GM21367 (cell line): Measurements from ENCODE around the gene BTBD9.

ENCODE experiments used
- ATAC-seq: cut with Tn5 transposase; IDR thresholded peaks from one replicate; pipeline ENCODE4 v1.9.1; 2021; ENCODE audit not compliant: unreplicated experiment

BTBD9 gene

DNA sequence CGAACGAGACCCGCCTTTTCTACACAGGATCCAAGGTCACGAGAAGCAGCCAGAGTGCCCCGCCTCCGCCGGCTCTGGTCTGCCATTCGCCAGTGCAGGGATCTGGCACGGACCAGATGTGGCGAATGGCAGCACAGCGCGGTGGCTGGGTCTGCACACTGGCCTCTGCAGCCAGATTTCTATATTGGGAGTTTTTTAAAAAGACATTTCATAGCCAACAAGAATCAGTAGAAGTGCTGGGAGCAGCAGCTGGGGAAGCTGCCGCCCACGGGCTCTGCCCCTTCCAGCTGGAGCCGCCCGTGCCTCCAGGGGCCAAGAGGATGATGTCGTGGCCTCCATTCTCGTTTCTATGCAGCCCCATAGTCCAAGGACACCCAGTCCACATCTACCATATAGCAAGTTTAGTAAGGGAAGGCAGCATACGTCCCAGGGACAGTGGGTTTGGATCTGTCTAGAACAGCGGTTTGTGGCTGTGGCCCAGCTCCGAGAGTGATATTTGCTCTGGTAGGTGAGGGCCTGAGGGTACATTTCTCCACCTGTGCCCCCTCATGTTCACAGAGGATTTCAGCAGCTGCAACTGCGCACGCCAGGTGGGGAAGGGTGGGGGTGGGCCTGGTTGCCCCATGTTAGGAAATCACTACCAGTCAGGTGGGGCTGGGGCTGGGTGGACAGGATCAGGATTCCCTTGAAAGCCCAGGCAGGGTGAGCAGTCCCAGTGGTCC is 486.5 kb downstream of the BTBD9 start:
- no peak for ATAC-seq

GRCh38 chr6:38152620-38153019 is 487.1 kb downstream of the BTBD9 start:
- no peak for ATAC-seq

DNA sequence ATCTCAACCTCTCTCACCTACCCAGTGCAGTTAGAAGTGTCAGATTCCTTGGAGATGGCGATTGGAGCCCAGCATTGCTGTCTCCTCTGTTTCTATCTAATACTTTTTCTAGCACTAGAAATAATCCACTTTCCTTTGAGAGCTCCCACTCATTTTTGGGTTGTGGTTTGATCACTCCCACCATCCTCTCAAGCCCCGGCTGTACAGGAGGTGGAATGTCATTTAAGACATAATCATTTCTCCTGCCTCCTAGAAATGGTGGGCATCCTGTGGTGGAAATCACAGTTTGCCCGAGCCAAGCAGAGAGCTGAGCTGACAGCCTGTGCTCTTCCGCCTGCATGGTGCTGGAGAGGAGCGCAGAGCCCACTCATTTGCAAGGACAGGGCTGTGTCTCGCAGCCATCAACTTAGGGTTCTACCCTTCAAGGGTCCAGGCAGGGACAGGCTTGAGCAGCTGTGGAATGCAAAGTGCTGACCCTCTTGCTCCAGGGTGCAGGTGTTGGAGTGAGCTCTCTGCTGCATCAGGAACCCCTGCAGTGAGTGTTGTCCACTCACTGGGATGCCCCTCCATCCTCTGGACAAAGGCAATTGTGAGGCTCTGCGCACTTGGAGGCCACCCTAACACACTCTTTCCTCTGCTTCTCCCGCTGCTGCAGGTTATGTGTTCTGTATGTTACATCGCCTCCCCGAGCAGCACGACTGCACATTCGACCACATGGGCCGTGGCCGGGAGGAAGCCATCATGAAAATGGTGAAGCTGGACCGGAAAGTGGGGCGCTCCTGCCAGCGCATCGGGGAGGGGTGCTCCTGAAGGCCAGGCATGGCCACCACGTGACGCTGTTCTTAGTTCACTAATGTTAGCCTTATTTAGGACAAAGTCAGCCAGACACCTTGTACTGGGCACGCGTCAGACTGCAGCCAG is 487.9 kb downstream of the BTBD9 start:
- no peak for ATAC-seq

DNA sequence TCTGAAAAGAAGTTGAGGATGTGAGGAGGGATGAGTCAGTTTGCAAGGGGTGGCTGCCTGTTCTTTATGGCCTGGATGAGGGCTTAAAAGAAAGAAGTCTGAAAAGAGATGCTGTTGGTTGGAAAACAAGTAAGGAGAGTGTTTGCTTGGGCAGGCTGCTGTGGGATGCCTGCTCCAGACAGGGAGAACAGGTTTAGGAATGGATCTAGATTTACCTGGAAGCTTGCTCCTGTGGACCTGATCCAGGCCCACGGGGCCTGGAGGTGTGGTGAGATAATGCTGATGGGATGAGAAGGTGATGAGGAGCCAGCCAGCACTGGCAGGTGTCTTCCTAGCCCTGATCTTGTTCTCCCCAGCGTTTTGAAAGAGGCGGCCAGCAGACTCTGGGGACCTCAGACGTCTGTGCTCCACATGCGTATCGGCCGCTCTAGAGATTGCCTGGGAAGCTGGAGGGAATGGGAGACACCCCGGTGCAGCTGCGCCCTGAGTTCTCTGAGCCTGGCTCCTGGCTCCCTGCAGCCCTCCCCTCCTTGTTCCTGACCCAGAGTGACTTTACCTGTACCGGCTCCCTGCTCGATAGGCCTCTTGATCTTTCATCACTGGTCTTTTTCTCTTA is 488.9 kb downstream of the BTBD9 start:
- ATAC-seq = no peak

- ATAC-seq = no peak
Observed at GRCh38 chr6:38150021-38150420, 489.7 kb downstream of the BTBD9 start.

DNA sequence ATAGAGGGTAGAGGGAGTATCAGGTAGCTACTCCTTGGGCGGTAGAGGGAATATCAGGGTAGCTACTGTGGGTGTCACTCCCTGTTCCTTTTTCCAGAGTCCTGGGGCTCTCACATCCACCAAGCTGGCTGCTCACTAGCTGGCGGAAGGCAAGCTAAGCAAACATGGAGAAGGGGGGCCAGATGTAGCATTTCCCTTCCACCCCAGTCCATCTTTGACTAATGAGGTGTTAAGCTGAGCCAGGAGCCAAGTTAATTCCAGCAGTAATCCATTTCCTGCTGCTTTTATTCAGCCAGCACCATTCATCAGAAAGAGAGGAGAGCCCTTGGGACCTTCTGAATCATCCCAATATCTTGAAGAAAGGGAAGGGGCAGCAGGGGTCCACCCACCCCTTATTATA is 490.2 kb downstream of the BTBD9 start:
- ATAC-seq = no peak

GRCh38 chr6:38148606-38149005 is 491.1 kb downstream of the BTBD9 start:
- no peak for ATAC-seq

DNA sequence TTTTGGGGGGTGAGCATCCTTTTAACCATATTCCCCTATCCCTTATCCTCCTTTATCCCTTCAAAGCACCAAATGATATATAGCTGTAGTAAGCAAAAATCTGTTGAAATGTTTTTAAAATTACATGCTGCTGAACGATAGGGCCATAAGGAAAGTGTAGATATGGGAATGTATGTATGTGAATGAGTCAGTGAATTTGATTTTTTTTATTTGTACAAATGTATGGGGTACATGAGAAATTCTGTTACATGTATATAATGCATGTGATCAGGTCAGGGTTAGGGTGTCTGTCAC is 493.0 kb downstream of the BTBD9 start:
- no peak for ATAC-seq

GRCh38 chr6:38146021-38146733 is 493.6 kb downstream of the BTBD9 start:
- no peak for ATAC-seq

DNA sequence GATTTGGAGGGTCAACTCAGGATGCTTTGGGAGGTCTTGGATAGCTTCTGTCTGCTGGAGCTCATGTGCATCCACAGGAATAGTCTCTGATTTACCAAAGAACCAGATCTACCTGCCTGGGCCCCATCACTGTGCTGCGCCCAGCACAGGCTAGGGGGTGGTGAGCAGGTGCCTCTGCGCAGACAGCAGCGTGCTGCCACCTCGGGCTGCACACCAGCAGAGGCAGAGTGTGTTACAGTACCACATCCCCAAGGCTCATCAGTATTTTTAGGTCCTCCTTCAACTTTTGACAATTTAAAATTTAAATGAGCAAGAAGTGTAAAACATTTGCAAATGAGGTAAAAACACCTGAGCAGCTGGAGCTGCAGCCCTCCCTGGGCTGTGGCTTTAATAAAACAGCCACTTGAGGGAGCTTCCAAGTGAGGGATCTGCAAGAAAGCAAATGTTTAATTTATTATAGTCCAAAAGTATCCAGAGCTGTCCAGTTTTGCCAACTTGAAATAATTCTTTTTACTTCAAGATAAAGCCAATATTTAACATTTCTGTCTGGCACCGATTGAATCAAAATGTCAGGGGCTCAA is 495.3 kb downstream of the BTBD9 start:
- ATAC-seq = no peak

- ATAC-seq = no peak
Observed at GRCh38 chr6:38143191-38144150, 496.3 kb downstream of the BTBD9 start.

DNA sequence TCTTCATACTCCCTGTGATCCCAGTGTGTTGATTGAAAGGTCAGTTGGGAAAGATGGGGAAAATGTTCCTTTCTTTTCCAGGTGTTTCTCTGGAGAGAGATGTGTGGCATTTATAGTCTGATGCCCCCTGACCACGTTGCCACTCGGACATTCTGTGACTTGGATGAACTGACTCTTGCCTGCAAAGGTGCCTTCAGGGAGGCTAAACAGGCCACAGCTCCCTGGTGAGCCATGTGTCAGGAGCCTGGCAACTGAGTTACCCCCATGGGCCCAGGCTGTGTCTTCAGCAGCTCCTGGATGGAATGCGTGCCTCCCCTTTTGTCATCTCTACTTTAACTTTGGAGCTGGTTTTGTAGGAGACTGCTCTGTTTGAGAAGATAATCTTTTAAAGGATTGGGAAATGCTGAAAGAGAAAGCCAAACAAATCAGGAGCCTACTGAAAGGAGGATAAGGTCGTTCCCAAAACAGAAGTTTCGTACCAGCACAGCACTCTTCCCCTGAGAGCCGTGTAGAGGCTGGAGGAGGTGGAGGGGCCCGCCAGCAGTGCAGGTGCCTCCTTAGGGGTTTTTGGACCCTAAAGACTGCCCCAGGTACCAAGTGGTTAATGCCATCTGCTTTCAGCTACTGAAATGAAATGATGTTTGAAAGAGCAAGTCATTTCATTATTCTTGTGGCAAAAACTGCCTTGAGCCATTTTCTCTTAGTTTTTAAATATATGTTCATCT is 497.4 kb downstream of the BTBD9 start:
- no peak for ATAC-seq

- no peak for ATAC-seq
Observed at GRCh38 chr6:38141716-38142115, 498.0 kb downstream of the BTBD9 start.

- ATAC-seq = no peak
Observed at GRCh38 chr6:38141085-38141484, 498.6 kb downstream of the BTBD9 start.

DNA sequence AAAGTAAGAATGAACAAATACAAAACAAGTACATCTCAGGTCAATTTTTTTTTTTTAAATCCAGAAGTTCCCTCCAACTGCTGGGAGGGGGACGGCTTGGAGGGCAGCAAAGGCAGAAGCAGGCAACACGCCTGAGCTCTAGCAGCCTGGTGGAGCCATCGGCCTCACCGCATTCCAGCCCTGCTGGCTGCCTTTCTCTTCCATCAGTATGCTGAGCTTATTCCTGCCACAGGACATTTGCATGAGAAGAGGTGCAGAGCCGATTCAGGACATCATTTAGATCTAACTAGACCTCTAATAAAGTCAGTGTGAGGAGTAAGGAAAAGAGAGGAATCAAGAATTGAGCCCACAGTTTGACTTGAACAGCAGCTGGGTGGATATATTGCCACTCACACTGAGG is 501.4 kb downstream of the BTBD9 start:
- ATAC-seq = no peak

DNA sequence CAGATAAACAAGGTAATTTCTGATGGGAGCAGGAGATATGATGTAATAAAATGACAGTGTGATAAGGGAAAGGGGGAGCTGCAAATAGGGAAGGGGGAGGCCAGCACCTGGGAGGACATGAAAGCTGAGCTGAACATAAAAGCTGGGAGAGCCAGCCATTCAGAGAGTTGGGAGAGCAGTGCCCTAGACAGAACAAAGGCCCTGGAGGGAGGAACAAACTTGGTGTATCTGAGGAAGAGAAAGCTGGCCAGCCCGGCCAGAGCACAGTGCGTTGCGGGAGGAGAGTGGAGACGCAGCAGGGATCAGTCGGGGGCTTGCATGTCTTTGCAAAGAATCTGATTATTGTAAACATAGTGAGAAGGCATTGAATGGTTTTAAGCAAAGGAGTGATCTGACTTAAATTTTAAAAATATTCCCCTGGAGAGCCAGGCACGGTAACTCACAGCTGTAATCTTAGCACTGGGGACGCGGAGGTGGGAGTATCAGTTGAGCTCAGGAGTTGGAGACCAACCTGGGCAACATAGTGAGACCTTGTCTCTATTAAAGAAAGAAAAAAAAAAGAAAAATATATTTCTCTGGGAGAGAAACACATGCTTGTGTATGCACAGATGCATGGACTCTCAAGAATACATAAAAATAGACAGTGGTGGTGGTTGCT is 502.0 kb downstream of the BTBD9 start:
- ATAC-seq = no peak

DNA sequence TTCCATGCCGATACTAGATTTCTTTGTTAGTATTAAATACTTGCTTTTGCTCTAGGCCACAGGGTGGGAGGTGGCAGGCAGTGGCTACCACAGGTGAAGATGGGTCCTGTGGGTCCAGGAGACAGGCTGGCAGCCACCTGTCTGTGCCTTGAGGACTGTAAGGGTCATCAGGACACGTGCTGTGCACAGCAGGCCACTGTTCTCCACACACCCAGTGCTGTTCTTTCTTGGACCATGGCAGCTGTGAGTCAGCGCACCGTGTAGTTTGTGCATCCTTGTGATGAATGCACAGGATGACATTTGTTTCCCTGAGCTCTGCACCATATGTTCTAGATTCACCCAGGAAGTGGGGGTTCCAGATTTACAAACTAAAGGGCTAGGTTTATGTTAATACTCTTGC is 503.2 kb downstream of the BTBD9 start:
- no peak for ATAC-seq

- ATAC-seq = no peak
Observed at GRCh38 chr6:38134704-38135088, 505.0 kb downstream of the BTBD9 start.
